Spleen (tissue), 7 donors: ENCODE results near the gene PANX1.

Experiments
- POLR2AphosphoS5 ChIP-seq, 3 donors: sonication (generic); formaldehyde crosslinking; IDR thresholded peaks; one replicate each; pipeline ENCODE4 v1.5.1; 2017; ENCODE audit warnings: antibody characterized with exemption in 3 of 3
- TF ChIP-seq, protein P1 (sequence below), 11 experiments: fragments of 200-600 bp in 7 of 11; fragments of 450-650 bp in 4 of 11; sonication (generic) in 4 of 11; IDR thresholded peaks in 8 of 11; conservative IDR thresholded peaks in 3 of 11; 1 replicate in 7 of 11; 2 replicates in 4 of 11; pipeline versions ENCODE4 v1.4.0 to v1.8.0; 2016 to 2021; ENCODE audit warnings: antibody characterized with exemption in 11 of 11, inconsistent platforms in 4 of 11, mild to moderate bottlenecking in 1 of 11
- donor health status: DM: no; HTN: no; CAD: no; lungs with moderate emphysema.
- donor health status: DM: no; HTN: no; CAD: no.
- donor health status: DM: no; HTN: no; CAD: no.

DNA sequence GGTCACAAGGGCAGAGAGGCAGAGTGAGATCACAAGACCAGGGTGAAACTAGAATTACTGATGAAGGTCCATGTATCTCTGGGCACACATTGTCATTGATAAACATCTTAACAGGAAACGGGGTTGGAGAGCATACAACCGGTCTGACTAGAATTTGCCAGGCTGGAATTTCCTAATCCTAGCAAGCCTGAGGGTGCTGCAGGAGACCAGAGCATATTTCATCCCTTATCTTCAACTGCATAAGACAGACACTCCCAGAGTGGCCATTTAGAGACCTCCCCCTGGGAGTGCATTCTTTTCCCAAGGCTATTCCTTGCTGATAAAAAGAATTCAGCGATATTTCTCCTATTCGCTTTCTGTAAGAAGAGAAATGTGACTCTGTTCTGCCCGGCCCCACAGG, 91.1 kb downstream of the PANX1 start:
- no peak for TF ChIP-seq POLR2AphosphoS5 (IDR thresholded peaks at IDR 0.05)
- TF ChIP-seq, protein P1, sequence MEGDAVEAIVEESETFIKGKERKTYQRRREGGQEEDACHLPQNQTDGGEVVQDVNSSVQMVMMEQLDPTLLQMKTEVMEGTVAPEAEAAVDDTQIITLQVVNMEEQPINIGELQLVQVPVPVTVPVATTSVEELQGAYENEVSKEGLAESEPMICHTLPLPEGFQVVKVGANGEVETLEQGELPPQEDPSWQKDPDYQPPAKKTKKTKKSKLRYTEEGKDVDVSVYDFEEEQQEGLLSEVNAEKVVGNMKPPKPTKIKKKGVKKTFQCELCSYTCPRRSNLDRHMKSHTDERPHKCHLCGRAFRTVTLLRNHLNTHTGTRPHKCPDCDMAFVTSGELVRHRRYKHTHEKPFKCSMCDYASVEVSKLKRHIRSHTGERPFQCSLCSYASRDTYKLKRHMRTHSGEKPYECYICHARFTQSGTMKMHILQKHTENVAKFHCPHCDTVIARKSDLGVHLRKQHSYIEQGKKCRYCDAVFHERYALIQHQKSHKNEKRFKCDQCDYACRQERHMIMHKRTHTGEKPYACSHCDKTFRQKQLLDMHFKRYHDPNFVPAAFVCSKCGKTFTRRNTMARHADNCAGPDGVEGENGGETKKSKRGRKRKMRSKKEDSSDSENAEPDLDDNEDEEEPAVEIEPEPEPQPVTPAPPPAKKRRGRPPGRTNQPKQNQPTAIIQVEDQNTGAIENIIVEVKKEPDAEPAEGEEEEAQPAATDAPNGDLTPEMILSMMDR (IDR thresholded peaks at IDR 0.05 in 8 of 11, conservative IDR thresholded peaks at IDR 0.05 in 3 of 11): no peak
